GM19193 (cell line): ENCODE results near the gene LIN54.

Source experiments
- POLR2A ChIP-seq: IDR thresholded peaks from 4 replicates; pipeline ENCODE4 v1.6.1; 2011; ENCODE audit not compliant: insufficient read depth, insufficient read length; ENCODE audit errors: extremely low read depth

The LIN54 gene

GRCh38 chr4:82969414-82969813 lies 41.2 kb downstream of the LIN54 start:
- no peak for TF ChIP-seq POLR2A

- no peak for TF ChIP-seq POLR2A
These were observed 41.7 kb downstream of the LIN54 start for GRCh38 chr4:82968972-82969371.

DNA sequence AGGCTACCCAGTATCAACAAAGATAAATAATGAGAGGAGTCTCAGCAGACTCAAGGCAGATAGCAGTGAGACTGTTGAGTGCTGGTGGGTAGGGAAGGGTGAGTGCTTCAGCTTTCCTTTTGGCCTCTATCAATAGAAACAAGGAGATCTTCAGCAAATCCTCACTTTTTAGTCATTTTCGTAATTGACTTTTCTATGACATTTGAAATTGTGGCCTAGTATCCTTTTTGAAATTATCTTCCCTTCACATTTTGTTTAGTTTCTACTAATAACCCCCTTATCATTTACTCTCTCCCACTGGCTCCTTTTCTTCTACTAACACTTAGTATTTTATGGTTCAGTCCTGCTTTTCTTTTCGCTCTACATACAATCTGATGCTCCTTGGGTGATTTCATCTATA lies 44.9 kb downstream of the LIN54 start:
- no peak for TF ChIP-seq POLR2A

- TF ChIP-seq POLR2A, result no peak
These were observed 53.6 kb downstream of the LIN54 start for GRCh38 chr4:82957045-82957444.

- TF ChIP-seq POLR2A, result no peak
These were observed 56.4 kb downstream of the LIN54 start for GRCh38 chr4:82954212-82954611.

DNA sequence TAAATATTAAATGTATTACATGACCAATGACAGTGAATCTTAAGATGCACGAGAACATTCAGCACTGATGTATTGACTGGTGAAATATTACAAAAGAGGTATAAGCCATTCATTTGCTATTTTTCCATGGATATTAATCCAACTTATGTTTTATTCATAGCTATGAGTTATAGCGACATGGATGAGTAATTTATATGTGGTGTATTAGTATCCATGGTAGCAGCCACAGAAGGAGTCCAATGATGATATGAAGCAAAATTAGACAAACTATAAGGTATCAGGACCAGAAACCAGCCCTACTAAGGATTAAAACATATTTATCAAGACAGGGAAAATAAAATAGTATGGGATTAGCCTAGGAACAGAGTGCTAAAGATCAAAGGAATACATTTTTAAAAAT lies 59.4 kb downstream of the LIN54 start:
- TF ChIP-seq POLR2A, result no peak

GRCh38 chr4:82948647-82949204 lies 61.9 kb downstream of the LIN54 start:
- no peak for TF ChIP-seq POLR2A

- no peak for TF ChIP-seq POLR2A
These were observed 63.1 kb downstream of the LIN54 start for GRCh38 chr4:82947498-82947897.

DNA sequence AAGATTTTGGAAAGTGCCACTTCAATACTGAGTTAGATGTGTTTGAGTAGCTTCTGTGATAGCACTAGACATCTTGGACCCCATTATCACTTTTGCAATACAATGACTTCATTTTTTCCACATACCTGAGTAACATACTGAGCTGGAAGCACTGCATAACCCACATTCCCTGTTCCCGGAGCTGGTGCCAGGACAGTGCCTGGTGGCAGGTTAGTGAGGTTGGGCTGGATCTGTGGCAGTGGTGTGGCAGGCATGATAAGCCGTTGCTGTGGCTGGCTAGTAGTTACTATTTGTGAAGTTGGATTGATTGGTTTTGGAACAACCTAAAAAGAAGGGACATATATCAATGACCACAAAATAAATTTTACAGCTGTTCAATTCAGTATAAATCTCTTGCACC lies 71.2 kb downstream of the LIN54 start:
- no peak for TF ChIP-seq POLR2A

DNA sequence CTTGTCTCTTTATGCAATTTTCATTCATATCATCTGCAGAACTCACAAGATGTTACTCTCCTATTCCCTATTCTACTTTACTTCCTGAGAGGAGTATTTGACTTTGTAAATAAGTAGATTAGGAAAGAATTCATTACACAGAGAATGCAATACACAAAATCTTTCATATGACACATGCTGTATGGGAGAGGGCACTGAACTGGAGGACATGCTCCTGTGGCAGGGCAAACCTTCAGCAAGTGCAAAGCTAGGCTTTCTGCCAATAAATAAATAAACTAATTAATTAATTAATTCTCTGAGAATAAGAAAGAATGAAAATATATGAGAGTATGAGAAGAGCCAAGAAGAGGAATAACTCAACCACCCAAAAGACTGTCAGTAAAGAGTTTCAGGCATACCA lies 76.2 kb downstream of the LIN54 start:
- no peak for TF ChIP-seq POLR2A

DNA sequence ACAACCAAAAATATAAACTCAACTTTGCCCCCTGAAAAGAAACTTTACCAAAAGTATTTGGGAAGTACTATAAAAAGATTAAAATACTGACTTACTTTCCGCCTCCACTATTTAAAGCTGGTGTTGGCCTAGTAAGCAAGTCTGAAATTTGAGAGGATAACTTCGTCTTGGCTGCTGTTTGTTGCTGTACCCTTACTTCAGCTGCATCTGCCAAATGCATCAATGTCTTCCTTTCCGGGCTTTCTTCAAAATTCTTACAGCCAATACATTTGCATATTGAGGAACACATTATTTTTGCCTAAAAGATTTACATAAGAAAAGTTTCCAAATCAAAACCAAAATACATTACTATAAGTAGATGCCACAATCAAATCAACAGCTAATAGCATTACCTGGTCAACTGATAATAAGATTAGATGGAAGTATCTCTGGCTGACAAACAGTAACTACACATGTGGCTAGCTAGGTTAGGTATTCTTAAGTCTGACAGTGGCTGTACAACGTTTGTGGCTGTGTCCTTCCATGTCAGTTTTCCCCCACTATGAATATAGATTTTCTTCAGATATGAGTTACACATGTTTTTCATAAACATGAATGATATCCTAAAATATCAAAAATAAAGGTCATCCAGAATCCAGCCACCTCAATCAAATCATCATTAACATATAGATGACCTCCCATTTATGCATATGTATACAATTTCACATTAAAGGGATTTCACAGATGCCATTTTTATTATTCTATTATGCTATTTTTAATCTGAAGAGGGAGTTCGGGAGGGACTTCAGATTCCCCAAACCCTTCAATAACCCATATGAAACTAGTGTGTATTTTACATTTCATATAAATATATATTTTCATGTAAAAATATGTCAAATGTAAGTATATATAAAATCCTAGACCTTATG lies 79.5 kb downstream of the LIN54 start:
- TF ChIP-seq POLR2A, result no peak

GRCh38 chr4:82921795-82922194 lies 88.8 kb downstream of the LIN54 start:
- no peak for TF ChIP-seq POLR2A

GRCh38 chr4:82919386-82919785 lies 91.2 kb downstream of the LIN54 start:
- no peak for TF ChIP-seq POLR2A

DNA sequence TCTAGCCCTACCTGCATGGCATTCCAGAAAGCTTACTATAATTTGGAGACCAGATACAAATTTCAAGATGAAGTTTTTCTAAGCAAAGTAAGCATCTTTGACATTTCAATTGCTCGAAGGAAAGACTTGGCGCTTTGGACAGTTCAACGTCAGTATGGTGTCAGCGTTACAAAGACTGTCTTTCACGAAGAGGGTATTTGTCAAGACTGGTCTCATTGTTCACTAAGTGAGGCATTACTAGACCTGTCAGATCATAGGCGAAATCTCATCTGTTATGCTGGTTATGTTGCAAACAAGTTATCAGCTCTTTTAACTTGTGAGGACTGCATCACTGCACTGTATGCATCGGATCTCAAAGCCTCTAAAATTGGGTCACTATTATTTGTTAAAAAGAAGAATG lies 92.5 kb downstream of the LIN54 start:
- no peak for TF ChIP-seq POLR2A

- TF ChIP-seq POLR2A, result no peak
These were observed 97.3 kb downstream of the LIN54 start for GRCh38 chr4:82913305-82913704.

GRCh38 chr4:82909326-82909725 lies 101.3 kb downstream of the LIN54 start:
- TF ChIP-seq POLR2A, result no peak
